Smooth muscle cell (in vitro differentiated cells): ENCODE results near the gene MAP4K2. TPM values are rescaled to one million over a fixed set of nuclear protein-coding genes. Genes with fewer than 3 reads are reported as not detected.

Source experiments
- DNase-seq: peaks from one replicate; lab custom pipeline; 2025; ENCODE audit not compliant: unreplicated experiment; lab: John Stamatoyannopoulos, UW
- H2AFZ ChIP-seq: fragments of 200-600 bp; sonication (generic); 2 replicates; pipeline ENCODE4 v1.6.0; 2016; ENCODE audit warnings: antibody characterized with exemption, low read depth, mild to moderate bottlenecking
- H3F3A ChIP-seq: fragments of 200-600 bp; sonication (generic); 2 replicates; pipeline ENCODE4 v1.6.0; 2017; ENCODE audit warnings: antibody characterized with exemption, low read depth
- H3K27ac ChIP-seq: fragments of 200-600 bp; sonication (generic); 2 replicates; pipeline ENCODE4 v1.5.1; 2016; ENCODE audit warnings: low read depth, mild to moderate bottlenecking
- H3K27me3 ChIP-seq: fragments of 200-600 bp; sonication (generic); 2 replicates; pipeline ENCODE4 v1.6.1; 2016; ENCODE audit warnings: low read depth, mild to moderate bottlenecking
- H3K36me3 ChIP-seq: fragments of 200-600 bp; sonication (generic); 2 replicates; pipeline ENCODE4 v1.5.1; 2016; ENCODE audit warnings: low read depth
- H3K4me1 ChIP-seq: fragments of 200-600 bp; sonication (generic); 2 replicates; pipeline ENCODE4 v1.5.1; 2016; ENCODE audit warnings: low read depth
- H3K4me2 ChIP-seq: fragments of 200-600 bp; sonication (generic); 2 replicates; pipeline ENCODE4 v1.6.0; 2016; ENCODE audit warnings: mild to moderate bottlenecking
- H3K4me3 ChIP-seq: fragments of 200-600 bp; sonication (generic); 2 replicates; pipeline ENCODE4 v1.5.1; 2016; ENCODE audit warnings: mild to moderate bottlenecking
- H3K79me2 ChIP-seq: fragments of 200-600 bp; sonication (generic); 2 replicates; pipeline ENCODE4 v1.6.0; 2016; ENCODE audit warnings: low read depth, mild to moderate bottlenecking
- H3K9ac ChIP-seq: fragments of 200-600 bp; sonication (generic); 2 replicates; pipeline ENCODE4 v1.6.0; 2016; ENCODE audit warnings: low read depth
- H3K9me3 ChIP-seq: fragments of 200-600 bp; sonication (generic); replicated peaks from 2 replicates; pipeline ENCODE4 v1.5.1; 2016; ENCODE audit warnings: low read depth
- H4K20me1 ChIP-seq: fragments of 200-600 bp; sonication (generic); 2 replicates; pipeline ENCODE4 v1.6.0; 2016; ENCODE audit warnings: low read depth
- CTCF ChIP-seq: fragments of 200-600 bp; sonication (generic); IDR thresholded peaks from 2 replicates; pipeline ENCODE4 v1.5.1; 2017; ENCODE audit warnings: borderline replicate concordance, mild to moderate bottlenecking, antibody characterized with exemption; ENCODE audit not compliant: insufficient read depth, poor library complexity, severe bottlenecking
- WGBS: methylation state at CpG from one replicate; pipeline ENCODE4 v1.1.7; 2016; ENCODE audit warnings: low lambda C conversion rate; 5-methylcytosine and 5-hydroxymethylcytosine counted together
- polyA plus RNA-seq: library from polyadenylated mRNA; unstranded; fragments of >200 nt; fragmentation: Nextera tagmentation; extraction: Ambion mirVana; gene quantifications from 2 replicates; pipeline ENCODE4 v1.2.1, GENCODE V29; 2016
- total RNA-seq: library from RNA; depleted of rRNA; stranded (reverse); fragments of >200 nt; gene quantifications from 2 replicates; pipeline ENCODE4 v1.2.3, GENCODE V29; 2014

MAP4K2 gene
- total and polyA plus RNA-seq, 2 experiments from 2014 or later, result 23.6 to 28.9 TPM

- WGBS, result 95% methylated on average over 13 of the region's 13 CpGs
- Histone ChIP-seq H3K4me2 (no peak overlapping the region), H3K27ac (no peak overlapping the region), H3K9me3 (no peaks in the 10 kb centered on the region), H2AFZ (no peak overlapping the region), H3F3A (no peaks in the 10 kb centered on the region), H3K4me3 (no peak overlapping the region), H3K4me1 (peaks cover 4% of the 10 kb centered on the region), H3K79me2 (no peaks in the 10 kb centered on the region), H3K36me3 (no peaks in the 10 kb centered on the region), H3K9ac (no peak overlapping the region), H3K27me3 (no peaks in the 10 kb centered on the region), H4K20me1 (no peaks in the 10 kb centered on the region)
- DNase-seq, result no peak
- TF ChIP-seq CTCF, result no peak
Observed at GRCh38 chr11:64750361-64751054, 52.5 kb downstream of the MAP4K2 start.

GRCh38 chr11:64747961-64748665, 54.9 kb downstream of the MAP4K2 start:
- no peak for TF ChIP-seq CTCF
- no peak overlapping the region for H3K9ac ChIP-seq
- H3K27me3 ChIP-seq, result peaks cover 14% of the 10 kb centered on the region
- H3K9me3 ChIP-seq, result no peaks in the 10 kb centered on the region
- no peak overlapping the region for H3K4me3 ChIP-seq
- H3K36me3 ChIP-seq, result no peaks in the 10 kb centered on the region
- no peak overlapping the region for H2AFZ ChIP-seq
- WGBS, result 91% methylated on average over 14 of the region's 15 CpGs
- no peak overlapping the region for H3K4me2 ChIP-seq
- H3K27ac ChIP-seq, result peak overlapping the region; percentile 26
- H4K20me1 ChIP-seq, result no peaks in the 10 kb centered on the region
- peaks cover 14% of the 10 kb centered on the region for H3K4me1 ChIP-seq
- H3F3A ChIP-seq, result no peaks in the 10 kb centered on the region
- DNase-seq, result no peak
- no peaks in the 10 kb centered on the region for H3K79me2 ChIP-seq

- Histone ChIP-seq H3K4me3 (no peak overlapping the region), H3K4me1 (peaks cover 22% of the 10 kb centered on the region), H3F3A (no peaks in the 10 kb centered on the region), H3K79me2 (no peaks in the 10 kb centered on the region), H3K4me2 (no peak overlapping the region), H3K9ac (no peak overlapping the region), H3K27me3 (peaks cover 30% of the 10 kb centered on the region), H4K20me1 (no peaks in the 10 kb centered on the region), H3K9me3 (no peaks in the 10 kb centered on the region), H3K36me3 (no peaks in the 10 kb centered on the region), H3K27ac (no peak overlapping the region), H2AFZ (no peak overlapping the region)
- DNase-seq, result no peak
- TF ChIP-seq CTCF, result no peak
- WGBS, result 87% methylated on average over 8 of the region's 10 CpGs
Observed at GRCh38 chr11:64746486-64746885, 56.5 kb downstream of the MAP4K2 start.
